ENCODE results near the gene EPG5. TPM values are rescaled to one million over a fixed set of nuclear protein-coding genes. Genes with fewer than 3 reads are reported as not detected.

The EPG5 gene
- total RNA-seq, 2 experiments from 2014 or later, result 4.8 to 8.7 TPM

- Histone ChIP-seq H3K9me3 (ENCODE audit: low read length) (no peaks in the 10 kb centered on the region), H3K4me2 (ENCODE audit: low read length) (no peak overlapping the region), H3K36me3 (ENCODE audit: insufficient read depth, low read length) (peaks cover 8% of the 10 kb centered on the region; the same call in 1 of the 2 replicates), H4K20me1 (ENCODE audit: insufficient read depth, low read length) (no peaks in the 10 kb centered on the region), H3K4me3 (ENCODE audit: low read depth, low read length, poor library complexity, severe bottlenecking) (no peak overlapping the region), H3K79me2 (ENCODE audit: insufficient read depth, low read depth, low read length) (no peaks in the 10 kb centered on the region), H3K9me2 (ENCODE audit: insufficient read depth, low read length) (no peaks in the 10 kb centered on the region), H2AFZ (ENCODE audit: low read length) (no peak overlapping the region), H3K4me1 (ENCODE audit: insufficient read depth, low read length, poor library complexity, severe bottlenecking) (no peaks in the 10 kb centered on the region), H3K27ac (ENCODE audit: low read depth, low read length, poor library complexity, severe bottlenecking) (no peak overlapping the region)
- ChIA-PET CTCF (ENCODE audit: unreplicated experiment) (interaction anchor here (0.6 kb wide), 1 partner anchor 194 kb away, joined by 3 read pairs; no protein-coding TSS in a partner anchor), POLR2A (no interaction called here)
- TF ChIP-seq, protein P1, sequence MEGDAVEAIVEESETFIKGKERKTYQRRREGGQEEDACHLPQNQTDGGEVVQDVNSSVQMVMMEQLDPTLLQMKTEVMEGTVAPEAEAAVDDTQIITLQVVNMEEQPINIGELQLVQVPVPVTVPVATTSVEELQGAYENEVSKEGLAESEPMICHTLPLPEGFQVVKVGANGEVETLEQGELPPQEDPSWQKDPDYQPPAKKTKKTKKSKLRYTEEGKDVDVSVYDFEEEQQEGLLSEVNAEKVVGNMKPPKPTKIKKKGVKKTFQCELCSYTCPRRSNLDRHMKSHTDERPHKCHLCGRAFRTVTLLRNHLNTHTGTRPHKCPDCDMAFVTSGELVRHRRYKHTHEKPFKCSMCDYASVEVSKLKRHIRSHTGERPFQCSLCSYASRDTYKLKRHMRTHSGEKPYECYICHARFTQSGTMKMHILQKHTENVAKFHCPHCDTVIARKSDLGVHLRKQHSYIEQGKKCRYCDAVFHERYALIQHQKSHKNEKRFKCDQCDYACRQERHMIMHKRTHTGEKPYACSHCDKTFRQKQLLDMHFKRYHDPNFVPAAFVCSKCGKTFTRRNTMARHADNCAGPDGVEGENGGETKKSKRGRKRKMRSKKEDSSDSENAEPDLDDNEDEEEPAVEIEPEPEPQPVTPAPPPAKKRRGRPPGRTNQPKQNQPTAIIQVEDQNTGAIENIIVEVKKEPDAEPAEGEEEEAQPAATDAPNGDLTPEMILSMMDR (conservative IDR thresholded peaks at IDR 0.05; ENCODE audit: low read length), result peak; percentile 27; the same call in 1 of the 2 replicates
- no peak for TF ChIP-seq EZH2phosphoT487 (IDR thresholded peaks at IDR 0.05; ENCODE audit: borderline replicate concordance, low read depth, low read length)
- BruUV-seq (replicated peaks), result no TSS peak
- intact Hi-C loops (cut with micrococcal nuclease; ENCODE audit: unreplicated experiment), result no loop called here
- peak; percentile 0 for DNase-seq (ENCODE audit: low spot score)
Observed at GRCh38 chr18:45916302-45916701, 50.8 kb downstream of the EPG5 start.

DNA sequence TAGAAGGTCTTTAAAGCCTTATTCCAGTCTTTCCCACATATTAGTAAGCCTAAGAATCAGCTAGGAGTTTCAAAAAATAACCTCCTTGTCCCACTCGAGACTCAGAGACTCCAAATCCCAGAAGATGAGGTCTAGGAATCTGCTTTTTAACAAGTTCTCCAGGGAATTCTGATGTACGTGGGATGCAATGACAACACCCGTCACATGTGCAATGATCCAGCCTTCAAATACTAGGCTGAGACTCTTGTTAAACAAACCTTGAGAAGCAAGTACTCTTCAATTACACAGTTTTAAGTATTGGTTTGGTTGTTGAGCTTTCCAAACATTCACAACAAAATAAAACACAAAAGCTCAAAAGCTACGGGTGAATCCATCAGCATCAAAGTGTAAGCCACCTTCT, 53.9 kb downstream of the EPG5 start:
- H4K20me1 ChIP-seq (ENCODE audit: insufficient read depth, low read length), result no peaks in the 10 kb centered on the region
- peaks cover 11% of the 10 kb centered on the region; the same call in 1 of the 2 replicates for H3K36me3 ChIP-seq (ENCODE audit: insufficient read depth, low read length)
- H3K9me3 ChIP-seq (ENCODE audit: low read length), result no peaks in the 10 kb centered on the region
- TF ChIP-seq, protein P1 (conservative IDR thresholded peaks at IDR 0.05; ENCODE audit: low read length), result no peak
- TF ChIP-seq EZH2phosphoT487 (IDR thresholded peaks at IDR 0.05; ENCODE audit: borderline replicate concordance, low read depth, low read length), result no peak
- H2AFZ ChIP-seq (ENCODE audit: low read length), result no peak overlapping the region
- no peak overlapping the region for H3K27ac ChIP-seq (ENCODE audit: low read depth, low read length, poor library complexity, severe bottlenecking)
- H3K9me2 ChIP-seq (ENCODE audit: insufficient read depth, low read length), result no peaks in the 10 kb centered on the region
- BruUV-seq (replicated peaks), result no TSS peak
- no peaks in the 10 kb centered on the region for H3K79me2 ChIP-seq (ENCODE audit: insufficient read depth, low read depth, low read length)
- DNase-seq (ENCODE audit: low spot score), result no peak
- no peak overlapping the region for H3K4me3 ChIP-seq (ENCODE audit: low read depth, low read length, poor library complexity, severe bottlenecking)
- CTCF ChIA-PET (ENCODE audit: unreplicated experiment), result no interaction called here
- POLR2A ChIA-PET, result no interaction called here
- H3K4me2 ChIP-seq (ENCODE audit: low read length), result no peak overlapping the region
- H3K4me1 ChIP-seq (ENCODE audit: insufficient read depth, low read length, poor library complexity, severe bottlenecking), result no peaks in the 10 kb centered on the region
- intact Hi-C loops (cut with micrococcal nuclease; ENCODE audit: unreplicated experiment), result no loop called here

GRCh38 chr18:45910405-45911023, 56.6 kb downstream of the EPG5 start:
- no peak overlapping the region for H2AFZ ChIP-seq (ENCODE audit: low read length)
- CTCF ChIA-PET (ENCODE audit: unreplicated experiment), result no interaction called here
- POLR2A ChIA-PET, result no interaction called here
- no TSS peak for BruUV-seq (replicated peaks)
- H3K4me2 ChIP-seq (ENCODE audit: low read length), result no peak overlapping the region
- no peaks in the 10 kb centered on the region for H3K9me2 ChIP-seq (ENCODE audit: insufficient read depth, low read length)
- H3K9me3 ChIP-seq (ENCODE audit: low read length), result no peaks in the 10 kb centered on the region
- peak; percentile 27 for DNase-seq (ENCODE audit: low spot score)
- no peak overlapping the region for H3K4me3 ChIP-seq (ENCODE audit: low read depth, low read length, poor library complexity, severe bottlenecking)
- no peak overlapping the region for H3K27ac ChIP-seq (ENCODE audit: low read depth, low read length, poor library complexity, severe bottlenecking)
- no peaks in the 10 kb centered on the region for H3K79me2 ChIP-seq (ENCODE audit: insufficient read depth, low read depth, low read length)
- intact Hi-C loops (cut with micrococcal nuclease; ENCODE audit: unreplicated experiment), result no loop called here
- TF ChIP-seq, protein P1 (conservative IDR thresholded peaks at IDR 0.05; ENCODE audit: low read length), result peak; percentile 75
- TF ChIP-seq EZH2phosphoT487 (IDR thresholded peaks at IDR 0.05; ENCODE audit: borderline replicate concordance, low read depth, low read length), result no peak
- H4K20me1 ChIP-seq (ENCODE audit: insufficient read depth, low read length), result no peaks in the 10 kb centered on the region
- H3K4me1 ChIP-seq (ENCODE audit: insufficient read depth, low read length, poor library complexity, severe bottlenecking), result no peaks in the 10 kb centered on the region
- peaks cover 8% of the 10 kb centered on the region; the same call in 1 of the 2 replicates for H3K36me3 ChIP-seq (ENCODE audit: insufficient read depth, low read length)
